Measurements from ENCODE around the gene SLC25A19.
"Not testable (repeated sequence)": the region's sequence is repeated elsewhere in the genome, so short reads cannot be mapped to it uniquely, and the experiment has no call there.

Gene SLC25A19

DNA sequence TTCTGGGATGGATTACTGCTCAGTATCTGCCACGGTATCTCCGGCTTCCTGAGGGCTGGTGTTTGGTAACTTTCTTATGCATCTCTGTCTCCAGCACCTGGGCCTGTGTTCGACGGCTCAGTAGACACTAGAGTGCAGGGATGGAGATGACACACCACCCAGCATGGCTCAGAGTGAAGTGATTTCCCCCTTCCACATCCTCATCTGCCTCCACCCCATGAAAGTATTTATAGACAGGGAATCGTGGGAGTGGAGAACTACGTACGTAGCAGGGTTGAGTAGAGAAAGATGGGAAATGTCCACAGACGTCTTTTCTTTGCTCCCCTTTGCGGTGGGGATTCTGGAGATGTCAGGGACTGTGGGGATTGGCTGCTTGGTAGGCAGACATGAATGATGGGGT is 11.8 kb upstream of the SLC25A19 start:
- no peak for DNase-seq

DNA sequence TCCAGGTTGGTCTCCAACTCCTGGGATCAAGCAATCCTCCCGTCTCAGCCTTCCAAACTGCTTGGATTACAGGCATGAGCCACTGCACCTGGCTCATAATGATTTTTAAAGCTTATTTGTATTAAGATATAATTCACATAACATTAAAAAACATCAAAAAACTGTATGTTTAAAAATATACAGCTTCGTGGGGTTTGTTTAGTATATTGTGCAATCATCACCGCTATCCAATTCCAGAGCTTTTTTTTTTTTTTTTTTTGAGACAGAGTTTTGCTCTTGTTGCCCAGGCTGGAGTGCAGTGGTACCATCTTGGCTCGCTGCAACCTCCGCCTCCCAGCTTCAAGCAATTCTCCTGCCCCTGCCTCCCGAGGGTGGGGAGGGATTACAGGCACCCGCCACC is 11.0 kb upstream of the SLC25A19 start:
- no peak for DNase-seq

DNA sequence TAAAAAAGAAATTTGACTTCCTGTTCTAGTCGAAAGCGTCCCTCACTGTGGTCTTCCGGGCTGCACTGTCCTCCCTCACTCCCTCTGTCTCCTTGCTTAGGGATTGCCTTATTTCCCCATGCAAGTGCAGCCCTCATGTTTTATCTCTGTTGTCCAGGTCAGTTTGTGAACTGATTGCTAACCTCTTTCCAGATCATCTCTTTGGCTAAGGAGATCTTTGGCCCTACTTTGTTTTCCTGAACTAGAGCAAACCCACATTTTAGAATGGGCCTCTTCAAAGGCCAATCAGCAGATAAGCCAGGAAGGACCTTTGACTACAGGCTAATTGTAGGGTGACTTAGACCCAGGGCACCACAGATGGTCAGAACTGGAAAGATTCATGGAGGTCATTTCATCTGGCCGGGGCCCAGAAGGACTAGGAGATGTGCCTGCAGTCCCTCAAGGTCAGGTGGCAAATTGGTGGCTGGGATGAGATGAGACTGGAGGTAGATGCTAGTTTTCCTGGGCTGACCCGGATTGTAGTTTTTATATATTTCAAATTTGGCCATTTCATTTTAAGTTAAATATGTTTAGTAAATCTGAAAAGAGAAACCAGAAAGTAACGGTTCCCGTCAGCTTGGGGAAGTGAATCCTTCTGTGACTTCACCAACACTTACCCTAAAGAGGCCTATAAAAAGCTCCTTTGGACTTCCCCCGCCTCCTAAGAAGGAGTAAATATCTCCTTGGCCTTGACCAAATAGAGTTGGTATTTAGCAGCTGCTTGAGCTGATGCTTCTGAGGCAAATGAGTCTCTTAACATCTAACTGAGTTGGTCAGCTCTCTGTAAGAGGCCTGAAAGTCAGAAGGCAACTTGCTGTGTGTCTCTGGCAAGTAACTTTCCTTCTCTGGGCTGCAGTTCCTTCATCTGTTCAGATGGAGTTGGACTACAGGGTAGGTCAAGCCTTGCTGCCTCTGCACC is 6.2 kb upstream of the SLC25A19 start:
- no peak for DNase-seq

DNA sequence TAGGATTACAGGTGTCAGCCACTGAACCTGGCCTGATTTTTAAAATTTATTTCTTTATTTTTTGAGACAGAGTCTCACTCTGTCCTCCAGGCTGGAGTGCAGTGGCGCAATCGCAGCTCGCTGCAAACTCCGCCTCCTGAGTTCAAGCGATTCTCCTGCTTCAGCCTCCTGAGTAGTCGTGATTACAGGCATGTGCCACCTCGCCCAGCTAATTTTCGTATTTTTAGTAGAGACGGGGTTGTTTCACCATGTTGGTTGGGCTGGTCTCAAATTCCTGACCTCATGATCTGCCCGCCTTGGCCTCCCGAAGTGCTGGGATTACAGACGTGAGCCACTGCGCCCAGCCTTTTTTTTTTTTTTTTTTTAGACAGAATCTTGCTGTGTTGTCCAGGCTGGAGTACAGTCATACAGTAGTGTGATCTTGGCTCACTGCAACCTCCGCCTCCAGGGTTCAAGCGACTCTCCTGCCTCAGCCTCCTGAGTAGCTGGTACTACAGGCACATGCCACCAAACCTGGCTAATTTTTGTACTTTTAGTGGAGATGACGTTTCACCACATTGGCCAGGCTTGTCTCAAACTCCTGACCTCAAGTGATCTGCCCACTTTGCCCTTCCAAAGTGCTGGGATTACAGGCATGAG is 3.7 kb upstream of the SLC25A19 start:
- DNase-seq, result not testable (repeated sequence)

DNA sequence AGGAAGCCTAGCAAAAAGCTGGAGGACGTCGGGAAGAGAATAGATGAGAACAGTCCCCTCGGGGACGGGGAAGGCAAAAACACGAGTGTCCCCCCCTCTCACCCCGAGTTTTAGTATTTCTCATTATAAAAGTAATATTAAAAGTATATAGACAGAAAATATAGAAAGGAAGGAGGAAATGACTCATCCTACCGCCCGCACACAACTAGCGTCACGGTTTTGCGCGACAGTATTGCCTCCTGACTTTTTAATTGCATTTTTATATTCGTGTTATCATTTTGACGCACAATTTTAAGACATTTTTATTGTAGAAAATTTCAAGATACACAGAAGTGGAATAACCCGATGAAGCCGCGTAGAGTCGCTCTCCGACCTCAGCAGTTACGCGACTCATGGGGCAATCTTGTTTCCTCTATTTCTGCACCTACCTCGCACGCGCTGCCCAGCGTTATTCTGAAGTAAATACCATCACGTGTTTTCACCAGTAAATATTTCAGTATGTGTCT is 652 bp upstream of the SLC25A19 start:
- peak; percentile 89 for DNase-seq

DNA sequence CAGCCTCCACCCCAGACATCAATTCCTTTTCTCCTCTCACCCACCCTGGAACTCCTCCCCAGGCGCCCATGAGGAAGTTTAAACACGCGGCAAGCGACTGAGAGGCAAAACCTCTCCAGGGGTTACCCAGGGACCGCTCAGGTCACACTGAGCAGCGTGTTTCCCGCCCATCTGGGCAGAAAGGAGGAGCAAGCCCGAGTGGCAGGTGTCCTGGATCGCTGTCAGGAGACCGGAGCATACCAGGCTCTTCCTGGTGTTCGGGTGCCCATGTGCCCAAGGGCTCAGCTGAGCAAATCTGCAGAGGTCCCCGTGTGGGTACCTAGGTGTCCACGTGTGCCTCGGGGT is 491 bp downstream of the SLC25A19 start:
- no peak for DNase-seq

DNA sequence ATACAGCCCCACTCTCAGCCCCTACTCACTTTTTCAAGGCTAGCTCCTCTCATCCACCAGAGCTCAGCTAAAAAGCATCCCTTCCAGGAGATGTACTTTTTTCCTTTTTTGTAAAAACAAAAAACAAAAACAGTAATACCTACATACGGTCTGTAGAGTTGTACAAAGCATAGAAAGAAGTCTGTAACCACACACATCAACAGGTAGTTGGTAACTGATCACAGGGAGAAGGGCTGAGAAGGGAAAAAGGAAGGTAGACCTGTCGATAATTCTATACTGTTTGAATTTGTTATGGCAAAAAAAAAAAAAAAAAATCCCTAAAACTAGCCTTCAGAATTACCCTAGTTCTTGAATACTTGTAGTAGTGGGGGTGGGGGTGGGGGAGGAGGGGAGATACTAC is 874 bp downstream of the SLC25A19 start:
- no peak for DNase-seq

DNA sequence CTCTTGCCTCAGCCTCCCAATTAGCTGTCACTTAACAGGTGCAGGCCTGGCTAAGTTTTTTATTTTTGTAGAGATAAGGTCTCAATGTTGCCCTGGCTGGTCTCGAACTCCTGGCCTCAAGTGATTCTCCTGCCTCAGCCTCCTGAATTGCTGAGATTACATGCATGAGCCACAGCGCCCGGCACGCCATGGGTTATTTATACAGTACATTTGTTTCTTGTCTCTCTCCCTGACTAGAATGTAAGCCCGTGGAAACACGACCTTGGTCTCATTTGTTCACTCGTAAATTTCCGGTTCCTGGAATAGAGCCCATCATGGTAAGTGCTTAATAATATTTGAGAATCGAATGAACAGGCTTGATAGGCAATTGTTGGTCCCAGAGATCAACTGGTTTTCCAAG is 2.0 kb downstream of the SLC25A19 start:
- no peak for DNase-seq

DNA sequence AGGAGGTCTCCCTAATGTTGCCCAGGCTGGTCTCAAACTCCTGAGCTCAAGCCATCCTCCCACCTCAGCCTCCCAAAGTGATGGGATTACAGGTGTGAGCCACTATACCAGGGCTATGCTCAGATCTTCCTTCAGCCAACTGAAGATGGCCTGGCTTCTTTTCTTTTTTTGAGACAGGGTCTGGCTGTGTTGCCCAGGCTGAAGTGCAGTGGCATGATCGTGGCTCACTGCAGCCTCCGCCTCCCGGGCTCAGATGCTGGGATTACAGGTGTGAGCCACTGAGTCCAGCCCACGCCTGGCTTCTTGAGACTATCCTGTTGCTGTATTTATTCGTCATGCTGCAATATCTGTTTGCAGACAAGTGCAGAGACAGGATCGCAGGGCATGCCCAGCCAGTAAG is 4.1 kb downstream of the SLC25A19 start:
- no peak for DNase-seq

DNA sequence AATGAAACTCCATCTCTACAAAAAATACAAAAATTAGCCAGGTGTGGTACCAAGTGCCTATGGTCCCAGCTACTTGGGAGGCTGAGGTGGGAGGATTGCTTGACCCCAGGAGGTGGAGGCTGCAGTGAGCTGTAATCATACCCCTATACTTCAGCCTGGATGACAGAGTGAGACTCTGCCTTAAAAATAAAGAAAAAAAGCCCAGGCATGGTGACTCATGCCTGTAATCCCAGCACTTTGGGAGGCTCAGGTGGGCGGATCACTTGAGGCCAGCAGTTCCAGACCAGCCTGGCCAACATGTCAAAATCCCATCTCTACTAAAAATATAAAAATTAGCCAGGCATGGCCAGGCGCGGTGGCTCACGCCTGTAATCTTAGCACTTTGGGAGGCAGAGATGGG is 9.0 kb downstream of the SLC25A19 start:
- DNase-seq, result not testable (repeated sequence)

DNA sequence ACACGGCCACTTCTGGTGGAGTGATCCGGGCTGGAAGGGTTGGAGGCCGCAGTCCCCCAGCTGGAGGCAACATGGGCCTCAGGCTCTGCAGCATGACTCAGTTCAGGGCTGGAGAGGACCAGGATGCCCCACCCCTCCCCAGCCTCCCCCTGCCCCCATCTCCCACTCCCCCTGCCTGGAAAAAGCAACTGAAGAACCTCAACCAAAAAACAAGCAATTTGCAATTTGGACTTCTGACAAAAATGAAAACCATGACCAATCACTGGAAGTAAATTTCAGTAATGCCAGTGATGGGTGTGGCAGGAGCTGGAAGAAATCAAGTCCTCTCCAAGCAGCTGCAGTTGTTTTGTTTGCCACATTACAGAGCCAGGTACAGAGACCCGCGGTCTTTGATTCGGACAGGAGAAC is 11.6 kb downstream of the SLC25A19 start:
- no peak for DNase-seq

DNA sequence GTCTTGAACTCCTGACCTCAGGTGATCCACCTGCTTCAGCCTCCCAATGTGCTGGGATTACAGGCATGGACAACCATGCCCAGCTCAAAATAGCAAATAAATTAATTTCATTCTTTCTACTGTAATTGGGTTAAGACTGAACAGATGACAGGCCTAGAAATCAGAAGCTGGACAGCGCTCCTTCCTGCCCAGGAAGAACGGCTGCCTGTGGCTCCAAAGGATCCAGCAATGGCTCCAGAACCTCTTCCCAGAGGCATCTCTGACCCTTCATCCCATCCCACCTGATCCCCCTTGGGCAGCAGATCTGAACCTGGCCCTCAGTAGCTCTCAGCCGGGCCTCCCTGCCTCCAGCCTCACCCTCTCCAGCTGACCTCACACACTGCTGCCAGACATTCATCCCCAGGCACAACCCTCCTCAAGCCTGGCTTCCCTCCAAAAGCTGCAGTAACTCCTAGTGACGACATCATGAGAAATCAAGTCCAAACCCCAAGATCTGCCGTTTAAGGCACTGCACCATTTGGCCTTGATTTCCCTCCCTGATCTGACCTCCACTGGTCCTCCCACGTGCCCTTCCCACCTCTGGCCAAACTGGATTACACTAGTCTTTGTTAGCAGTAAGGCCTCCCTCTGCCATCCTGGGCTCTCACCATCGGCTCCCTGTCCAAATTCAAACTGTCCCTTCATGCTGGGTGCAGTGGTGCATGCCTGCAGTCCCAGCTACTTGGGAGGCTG is 15.1 kb downstream of the SLC25A19 start:
- no peak for DNase-seq

DNA sequence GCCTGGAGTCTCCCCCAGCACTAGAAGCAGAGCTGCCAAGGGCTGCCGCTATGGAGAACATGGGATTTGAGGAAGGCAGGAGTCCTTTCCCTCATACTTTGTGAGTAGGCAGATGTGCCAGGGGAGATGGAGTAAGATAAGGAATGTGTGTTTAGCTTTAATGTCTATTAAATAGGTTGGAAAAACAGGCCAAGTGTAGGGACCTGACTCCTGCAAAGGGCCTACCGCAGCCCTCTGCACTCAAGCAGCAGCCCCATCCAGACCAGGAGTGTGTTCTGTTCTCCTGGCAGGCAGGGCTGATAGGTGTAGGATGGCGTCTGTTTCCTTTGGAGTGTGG is 16.4 kb downstream of the SLC25A19 start:
- DNase-seq, result no peak

DNA sequence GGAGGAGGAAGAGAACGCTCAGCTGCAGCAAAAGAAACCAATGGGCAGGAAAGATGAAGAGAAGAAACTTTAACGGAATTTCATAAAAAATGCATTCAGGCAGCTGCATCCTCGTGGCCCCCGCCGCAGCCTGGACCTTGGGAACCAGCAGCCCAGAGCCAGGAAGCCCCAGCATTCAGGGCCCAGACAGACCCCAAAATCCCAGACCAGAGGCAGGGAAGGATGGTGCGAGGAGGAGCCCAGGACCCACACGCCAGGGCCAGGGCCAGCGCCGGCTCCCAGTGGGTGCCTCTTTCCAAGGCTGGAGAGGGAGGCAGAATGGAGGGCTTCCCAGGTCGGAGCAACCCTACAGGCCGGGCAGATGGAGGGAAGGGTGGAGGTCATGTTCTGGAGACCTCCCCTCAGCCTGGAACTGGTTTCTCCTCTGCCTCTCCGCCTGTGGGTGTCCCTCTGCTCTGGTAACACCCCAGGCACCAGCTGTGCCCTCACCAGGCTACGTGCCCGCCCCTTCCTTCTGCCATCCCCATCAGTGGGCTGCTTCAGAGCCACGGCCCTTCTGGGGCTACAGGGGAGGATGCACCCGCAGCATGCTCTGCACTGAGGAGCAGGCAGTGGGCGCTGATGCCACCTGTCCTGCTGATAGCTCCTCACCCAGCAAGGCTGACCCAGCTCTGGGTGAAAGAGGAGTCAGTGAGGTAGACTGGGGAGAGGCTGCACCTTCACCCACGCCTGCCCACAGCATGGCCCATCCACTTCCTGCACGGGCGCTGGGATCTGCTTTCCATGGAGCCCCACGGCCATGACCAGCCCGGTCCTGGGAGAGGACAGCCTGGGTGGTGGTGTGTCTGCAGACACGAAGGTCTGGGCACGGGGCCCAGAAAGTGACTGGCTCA is 17.0 kb downstream of the SLC25A19 start:
- DNase-seq, result peak; percentile 68

DNA sequence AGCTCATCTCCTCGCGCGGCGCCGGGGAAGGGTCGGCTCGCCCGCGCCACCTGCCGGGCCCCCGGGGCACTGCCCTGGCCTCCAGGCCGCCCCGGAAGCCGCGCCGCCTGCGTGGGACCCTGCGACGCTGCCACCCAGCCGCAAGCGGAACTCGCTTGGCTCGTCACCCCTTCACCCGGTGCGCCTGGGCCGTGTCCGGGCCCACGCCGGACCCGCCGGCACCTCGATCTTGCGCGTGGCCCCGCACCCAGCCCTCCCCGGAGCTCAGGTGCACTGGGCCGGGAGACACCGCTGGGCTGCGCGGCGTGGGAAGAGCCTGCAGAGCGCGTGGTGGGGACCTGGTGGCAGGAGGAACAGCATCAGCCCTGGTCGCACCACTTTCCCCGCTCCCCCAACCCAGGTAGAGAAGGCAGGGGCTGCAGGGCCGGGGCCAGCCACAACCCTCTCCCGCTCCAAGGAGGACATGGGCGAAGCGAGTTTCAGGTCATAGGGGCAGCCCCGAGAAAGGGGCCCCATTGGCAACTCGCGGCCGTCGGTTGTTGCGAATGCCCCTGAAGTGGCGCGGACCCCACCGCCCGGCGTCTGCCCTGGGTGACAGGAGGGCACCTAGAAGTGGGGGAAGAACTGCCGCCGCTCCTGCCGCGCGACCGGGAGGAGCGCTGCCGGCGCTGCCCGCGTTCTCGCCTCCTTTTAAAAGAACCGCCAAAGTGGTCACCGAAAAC is 17.8 kb downstream of the SLC25A19 start:
- peak; percentile 96 for DNase-seq

DNA sequence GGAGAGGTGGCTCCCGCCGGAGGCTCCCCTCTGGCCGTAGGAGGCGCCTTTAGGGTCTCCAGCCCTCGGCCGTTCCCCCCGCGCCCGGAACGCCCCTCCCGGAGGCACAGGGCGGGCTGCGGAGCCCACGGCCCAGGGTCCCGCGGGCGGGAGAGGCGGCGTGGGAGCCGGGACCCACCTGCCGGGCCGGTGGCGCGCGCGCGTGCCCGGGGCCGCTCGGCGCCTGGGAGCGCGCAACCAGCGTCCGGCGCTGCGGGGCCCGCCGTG is 18.3 kb downstream of the SLC25A19 start, which contains the start of gene MIF4GD:
Gene MIF4GD (minus strand): TSS at position 266 of the 267 bp plus-strand sequence. CDS start 1,036 bp downstream, outside the sequence.
- no peak for DNase-seq

DNA sequence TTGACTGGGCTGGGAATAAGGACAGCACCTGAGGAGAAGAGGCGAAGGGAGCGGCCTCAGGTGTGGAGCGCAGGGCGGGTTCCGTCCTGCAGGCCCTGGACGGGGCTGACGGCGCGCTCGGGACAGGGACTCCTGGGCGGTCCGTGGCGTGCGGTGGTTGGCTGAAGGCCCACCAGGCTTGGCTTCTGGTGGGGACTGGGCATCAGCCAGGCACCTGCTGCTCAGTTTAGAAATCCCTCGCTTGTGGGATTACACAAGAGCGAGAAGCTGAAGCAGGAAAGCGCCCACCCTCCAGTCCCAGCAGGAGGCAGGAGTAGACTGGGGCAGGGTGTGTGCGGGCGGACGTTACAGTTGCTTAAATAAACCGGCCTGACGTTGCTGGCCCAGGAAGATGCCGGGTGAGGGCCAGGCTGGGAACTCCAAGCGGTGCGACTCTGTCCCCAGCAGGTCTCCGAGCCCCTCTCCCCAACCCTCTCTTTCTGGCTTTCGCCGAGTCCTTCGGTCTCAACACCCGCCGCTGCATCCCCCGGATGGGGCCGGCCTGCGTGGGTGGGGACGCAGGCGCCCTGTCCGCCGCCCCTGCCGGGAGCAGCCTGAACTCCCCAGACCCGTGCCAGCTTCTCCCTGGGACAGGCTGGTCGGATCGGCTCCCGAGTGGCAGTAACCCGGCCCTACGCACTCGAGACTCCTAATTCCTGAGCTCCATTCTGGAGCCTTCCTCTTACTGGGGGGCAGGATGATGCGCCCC is 18.8 kb downstream of the SLC25A19 start:
- peak; percentile 83 for DNase-seq

DNA sequence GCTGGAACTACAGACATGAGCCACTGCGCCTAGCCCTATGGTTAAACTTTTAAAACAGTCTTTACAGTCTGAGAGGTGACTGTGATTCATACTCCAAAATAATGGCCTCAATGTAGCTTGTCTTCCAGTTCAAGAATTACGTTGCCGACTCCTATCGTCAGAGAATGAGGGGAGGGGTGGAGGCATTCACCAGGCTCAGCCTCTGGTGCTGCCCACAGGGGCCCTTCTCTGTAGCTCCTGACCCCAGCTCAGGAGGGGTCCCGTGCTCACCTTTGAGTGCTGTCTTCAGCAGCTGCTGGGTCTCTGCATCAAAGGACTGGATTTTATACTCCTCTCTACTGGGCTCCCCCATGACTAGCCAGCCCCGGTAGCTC is 19.4 kb downstream of the SLC25A19 start:
- DNase-seq, result no peak

DNA sequence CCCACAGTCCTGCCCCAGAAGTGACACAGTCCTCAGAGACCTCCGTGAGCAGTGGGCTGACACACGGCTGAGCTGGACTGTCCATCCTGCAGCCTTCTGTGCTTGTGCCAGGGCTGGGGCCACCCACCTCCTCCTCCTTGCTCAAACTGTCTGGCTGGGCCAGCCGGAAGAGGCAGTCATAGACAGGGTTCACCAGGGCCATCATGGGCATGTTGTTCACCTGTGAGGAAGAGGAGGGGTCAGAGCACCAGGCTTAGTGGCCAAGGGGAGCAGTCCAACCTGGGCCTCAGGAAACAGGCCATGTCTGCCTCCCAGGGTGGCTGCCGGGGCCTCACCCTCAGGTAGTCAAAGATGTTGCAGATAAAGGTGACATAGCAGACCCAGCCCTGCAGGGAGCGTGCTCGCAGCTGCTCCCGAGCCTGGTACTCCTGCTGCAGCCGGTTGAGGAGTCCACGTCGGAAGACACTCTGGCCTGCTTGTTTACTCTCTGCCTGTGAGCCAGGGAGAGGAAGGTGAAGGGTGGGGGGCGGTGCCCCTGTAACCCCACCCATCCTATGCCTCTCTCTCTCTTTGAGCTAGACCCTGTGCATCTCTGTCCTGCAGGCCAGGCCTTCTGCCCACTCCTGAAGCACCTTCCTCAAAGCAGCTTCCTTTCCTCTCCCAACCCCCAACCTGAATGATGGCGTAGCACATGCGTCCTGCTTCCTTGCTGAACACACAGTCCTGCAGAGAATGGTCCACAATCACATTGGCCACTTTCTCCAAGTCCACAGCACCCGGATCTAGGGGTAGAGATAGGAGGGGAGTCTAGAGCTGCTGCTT is 21.6 kb downstream of the SLC25A19 start:
- DNase-seq, result no peak

DNA sequence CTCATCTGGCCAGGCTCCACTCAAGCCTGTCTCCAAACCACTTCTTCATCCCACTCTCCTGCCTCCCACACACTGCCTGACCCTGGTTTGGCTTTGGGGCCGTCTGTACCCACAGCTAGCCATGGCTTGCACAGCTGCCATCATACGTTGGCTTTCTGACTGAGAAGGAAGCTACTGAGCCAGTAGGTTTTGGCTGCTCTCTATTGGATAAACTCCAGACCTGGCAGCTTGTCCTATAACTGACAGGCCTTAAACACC is 22.2 kb downstream of the SLC25A19 start:
- DNase-seq, result no peak

All from activated effector memory CD4-positive, alpha-beta T cell treated with anti-CD3 and anti-CD28 coated beads, Interleukin-2, amount 50 U/mL, for 16 hours (primary cell).